Suprapubic skin (tissue), 4 donors: ENCODE results near the gene LITAF.

Source experiments
- EP300 ChIP-seq: sonication (generic); formaldehyde crosslinking; IDR thresholded peaks from one replicate; pipeline ENCODE4 v1.6.1; 2017; ENCODE audit warnings: antibody characterized with exemption
- POLR2A ChIP-seq, 2 donors: fragments of 450-650 bp; IDR thresholded peaks; one replicate each; pipeline ENCODE4 v1.6.1; 2017; ENCODE audit warnings: antibody characterized with exemption in 2 of 2, mild to moderate bottlenecking in 2 of 2, moderate library complexity in 2 of 2
- POLR2AphosphoS5 ChIP-seq, 3 donors: sonication (generic); formaldehyde crosslinking; IDR thresholded peaks; one replicate each; pipeline ENCODE4 v1.6.1; 2017; ENCODE audit warnings: antibody characterized with exemption in 3 of 3
- TF ChIP-seq, protein P1 (sequence below), 2 donors: fragments of 200-600 bp in 1 of 2; fragments of 450-650 bp in 1 of 2; sonication (generic) in 1 of 2; IDR thresholded peaks; one replicate each; pipeline ENCODE4 v1.5.1; 2016 to 2019; ENCODE audit warnings: antibody characterized with exemption in 2 of 2, mild to moderate bottlenecking in 1 of 2, moderate library complexity in 1 of 2

- TF ChIP-seq, protein P1, sequence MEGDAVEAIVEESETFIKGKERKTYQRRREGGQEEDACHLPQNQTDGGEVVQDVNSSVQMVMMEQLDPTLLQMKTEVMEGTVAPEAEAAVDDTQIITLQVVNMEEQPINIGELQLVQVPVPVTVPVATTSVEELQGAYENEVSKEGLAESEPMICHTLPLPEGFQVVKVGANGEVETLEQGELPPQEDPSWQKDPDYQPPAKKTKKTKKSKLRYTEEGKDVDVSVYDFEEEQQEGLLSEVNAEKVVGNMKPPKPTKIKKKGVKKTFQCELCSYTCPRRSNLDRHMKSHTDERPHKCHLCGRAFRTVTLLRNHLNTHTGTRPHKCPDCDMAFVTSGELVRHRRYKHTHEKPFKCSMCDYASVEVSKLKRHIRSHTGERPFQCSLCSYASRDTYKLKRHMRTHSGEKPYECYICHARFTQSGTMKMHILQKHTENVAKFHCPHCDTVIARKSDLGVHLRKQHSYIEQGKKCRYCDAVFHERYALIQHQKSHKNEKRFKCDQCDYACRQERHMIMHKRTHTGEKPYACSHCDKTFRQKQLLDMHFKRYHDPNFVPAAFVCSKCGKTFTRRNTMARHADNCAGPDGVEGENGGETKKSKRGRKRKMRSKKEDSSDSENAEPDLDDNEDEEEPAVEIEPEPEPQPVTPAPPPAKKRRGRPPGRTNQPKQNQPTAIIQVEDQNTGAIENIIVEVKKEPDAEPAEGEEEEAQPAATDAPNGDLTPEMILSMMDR (IDR thresholded peaks at IDR 0.05) = no peak
- TF ChIP-seq POLR2A (IDR thresholded peaks at IDR 0.05) (no peak), EP300 (no peak), POLR2AphosphoS5 (IDR thresholded peaks at IDR 0.05) (no peak)
Measured at GRCh38 chr16:11530171-11530940, 56.4 kb downstream of the LITAF start.
